ENCODE results near the gene PARD3.

DNA sequence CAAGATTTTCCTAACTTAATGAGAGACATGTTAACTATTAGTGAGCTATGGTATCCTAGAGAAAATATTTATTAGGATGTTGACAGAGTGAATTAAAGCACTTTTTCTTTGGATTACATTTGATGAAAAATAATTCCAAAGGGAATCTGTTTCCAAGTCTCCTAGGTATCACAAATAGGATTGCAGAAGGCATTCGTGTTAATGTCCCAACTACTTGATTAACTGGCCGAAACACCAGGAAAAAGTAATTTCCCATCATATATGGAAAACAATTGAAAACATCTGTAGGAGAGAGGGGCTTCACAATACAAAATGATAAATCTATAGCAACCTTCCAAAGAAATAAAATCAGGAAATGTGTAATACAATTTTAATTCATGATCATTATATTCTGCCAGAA lies 406.7 kb downstream of the PARD3 start:
- TF ChIP-seq, protein P1, sequence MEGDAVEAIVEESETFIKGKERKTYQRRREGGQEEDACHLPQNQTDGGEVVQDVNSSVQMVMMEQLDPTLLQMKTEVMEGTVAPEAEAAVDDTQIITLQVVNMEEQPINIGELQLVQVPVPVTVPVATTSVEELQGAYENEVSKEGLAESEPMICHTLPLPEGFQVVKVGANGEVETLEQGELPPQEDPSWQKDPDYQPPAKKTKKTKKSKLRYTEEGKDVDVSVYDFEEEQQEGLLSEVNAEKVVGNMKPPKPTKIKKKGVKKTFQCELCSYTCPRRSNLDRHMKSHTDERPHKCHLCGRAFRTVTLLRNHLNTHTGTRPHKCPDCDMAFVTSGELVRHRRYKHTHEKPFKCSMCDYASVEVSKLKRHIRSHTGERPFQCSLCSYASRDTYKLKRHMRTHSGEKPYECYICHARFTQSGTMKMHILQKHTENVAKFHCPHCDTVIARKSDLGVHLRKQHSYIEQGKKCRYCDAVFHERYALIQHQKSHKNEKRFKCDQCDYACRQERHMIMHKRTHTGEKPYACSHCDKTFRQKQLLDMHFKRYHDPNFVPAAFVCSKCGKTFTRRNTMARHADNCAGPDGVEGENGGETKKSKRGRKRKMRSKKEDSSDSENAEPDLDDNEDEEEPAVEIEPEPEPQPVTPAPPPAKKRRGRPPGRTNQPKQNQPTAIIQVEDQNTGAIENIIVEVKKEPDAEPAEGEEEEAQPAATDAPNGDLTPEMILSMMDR (IDR thresholded peaks at IDR 0.05) = no peak
- no peak for TF ChIP-seq POLR2A (IDR thresholded peaks at IDR 0.05)
